GM12878 (cell line): ENCODE data around the gene CD276. TPM values are rescaled to one million over a fixed set of nuclear protein-coding genes. Genes with fewer than 3 reads are reported as not detected.

Source experiments
- BRCA1 ChIP-seq: IDR thresholded peaks from 2 replicates; pipeline ENCODE4 v1.6.1; 2011; ENCODE audit warnings: low read depth, low read length, improper control_type of control experiment
- FOS ChIP-seq: IDR thresholded peaks from 3 replicates; pipeline ENCODE4 v1.6.1; 2011; ENCODE audit warnings: borderline replicate concordance; ENCODE audit not compliant: insufficient read length; ENCODE audit errors: extremely low read depth
- HDGF ChIP-seq: fragments of 450-650 bp; IDR thresholded peaks from 2 replicates; pipeline ENCODE4 v1.6.1; 2016; ENCODE audit warnings: antibody characterized with exemption
- HSF1 ChIP-seq: fragments of 150-350 bp; IDR thresholded peaks from 2 replicates; pipeline ENCODE4 v1.6.1; 2014; ENCODE audit warnings: mild to moderate bottlenecking, low read depth, low read length
- IKZF1 ChIP-seq: fragments of 450-650 bp; conservative IDR thresholded peaks from 2 replicates; pipeline ENCODE4 v1.6.1; 2017; ENCODE audit warnings: antibody characterized with exemption, mild to moderate bottlenecking
- NFYA ChIP-seq: IDR thresholded peaks from 2 replicates; pipeline ENCODE4 v1.6.1; 2011; ENCODE audit warnings: low read depth, mild to moderate bottlenecking, low read length, improper control_type of control experiment, borderline replicate concordance
- NR2C2 ChIP-seq: IDR thresholded peaks from 2 replicates; pipeline ENCODE4 v1.6.1; 2011; ENCODE audit warnings: borderline replicate concordance, low read depth; ENCODE audit not compliant: control insufficient read depth, insufficient read length
- NRF1 ChIP-seq: conservative IDR thresholded peaks from 2 replicates; pipeline ENCODE4 v1.6.1; 2011; ENCODE audit warnings: mild to moderate bottlenecking, low read depth, low read length, improper control_type of control experiment
- PBX3 ChIP-seq: IDR thresholded peaks from 2 replicates; pipeline ENCODE4 v1.6.1; 2011; ENCODE audit warnings: mild to moderate bottlenecking, low read depth, low read length, moderate library complexity; ENCODE audit not compliant: insufficient replicate concordance
- RAD21 ChIP-seq: IDR thresholded peaks from 2 replicates; pipeline ENCODE4 v1.6.1; 2011; ENCODE audit warnings: mild to moderate bottlenecking, low read depth, low read length, moderate library complexity; ENCODE audit not compliant: insufficient read depth
- RB1 ChIP-seq: fragments of 450-650 bp; formaldehyde crosslinking; IDR thresholded peaks from 2 replicates; pipeline ENCODE4 v1.6.1; 2017; ENCODE audit warnings: mild to moderate bottlenecking, borderline replicate concordance
- RBBP5 ChIP-seq: fragments of 200-600 bp; sonication (generic); conservative IDR thresholded peaks from 2 replicates; pipeline ENCODE4 v1.6.1; 2016
- SIX5 ChIP-seq: IDR thresholded peaks from 2 replicates; pipeline ENCODE4 v1.6.1; 2011; ENCODE audit warnings: mild to moderate bottlenecking, low read depth, low read length, moderate library complexity; ENCODE audit not compliant: severe bottlenecking
- SREBF2 ChIP-seq: IDR thresholded peaks from 2 replicates; pipeline ENCODE4 v1.6.1; 2012; ENCODE audit warnings: mild to moderate bottlenecking, low read length
- STAT3 ChIP-seq: IDR thresholded peaks from 2 replicates; pipeline ENCODE4 v1.6.1; 2011; ENCODE audit warnings: low read depth, low read length, improper control_type of control experiment
- USF2 ChIP-seq: IDR thresholded peaks from 2 replicates; pipeline ENCODE4 v1.6.1; 2011; ENCODE audit warnings: low read depth, low read length, improper control_type of control experiment, borderline replicate concordance
- YBX1 ChIP-seq: fragments of 450-650 bp; IDR thresholded peaks from 2 replicates; pipeline ENCODE4 v1.6.1; 2016; ENCODE audit warnings: antibody characterized with exemption
- ZBTB11 ChIP-seq: fragments of 450-650 bp; formaldehyde crosslinking; IDR thresholded peaks from 2 replicates; pipeline ENCODE4 v1.5.0; 2022; ENCODE audit warnings: mild to moderate bottlenecking, missing genetic modification characterization
- ZBTB40 ChIP-seq: fragments of 450-650 bp; IDR thresholded peaks from 2 replicates; pipeline ENCODE4 v1.6.1; 2016; ENCODE audit warnings: mild to moderate bottlenecking, moderate library complexity, borderline replicate concordance
- polyA plus RNA-seq, 11 experiments: library from polyadenylated mRNA; depleted of rRNA in 4 of 11; unstranded in 6 of 11; stranded (reverse) in 5 of 11; fragments of >200 nt; fragmentation: Nextera tagmentation in 4 of 11; fragmentation: Illumina TruSeq in 1 of 11; extraction: Ambion mirVana in 4 of 11; extraction: Trizol in 1 of 11; gene quantifications; 1 replicate in 1 of 11; 2 replicates in 10 of 11; pipeline versions ENCODE4 v1.2.1 to v1.2.3, GENCODE V29; 2011 to 2016; ENCODE audit warnings: inconsistent platforms in 2 of 11, missing spikeins in 2 of 11, low read depth in 1 of 11
- total RNA-seq, 4 experiments: library from RNA; depleted of rRNA in 3 of 4; stranded (reverse); fragments of >200 nt in 3 of 4; fragmentation: Illumina TruSeq in 1 of 4; extraction: Trizol in 1 of 4; gene quantifications; 2 replicates each; pipeline versions ENCODE4 v1.2.1 to v1.2.3, GENCODE V29; 2013 to 2021

The CD276 gene
- total and polyA plus RNA-seq, 10 of the 15 experiments (the other 5 are each of a cell fraction or from before 2014, with no cell fraction given) = 0.11 to 3.0 (median 1.2) TPM

- no peak for TF ChIP-seq FOS
- no peak for TF ChIP-seq ZBTB11 (CRISPR knock-in tag)
- TF ChIP-seq HDGF = no peak
- no peak for TF ChIP-seq HSF1
- TF ChIP-seq YBX1 = no peak
- no peak for TF ChIP-seq NR2C2
- TF ChIP-seq PBX3 = peak; percentile 65
- TF ChIP-seq SREBF2 = no peak
- no peak for TF ChIP-seq RAD21
- TF ChIP-seq STAT3 = no peak
- TF ChIP-seq SIX5 = no peak
- TF ChIP-seq ZBTB40 = no peak
- no peak for TF ChIP-seq RB1
- TF ChIP-seq RBBP5 = no peak
- no peak for TF ChIP-seq USF2
- peak; percentile 80 for TF ChIP-seq IKZF1
- no peak for TF ChIP-seq BRCA1
- TF ChIP-seq NRF1 = no peak
- TF ChIP-seq NFYA = no peak
Observed at GRCh38 chr15:73697033-73697467, 12.9 kb downstream of the CD276 start (continued).
